Coronary artery (tissue), 2 donors: ENCODE data around the gene PAX3.

Source experiments
- DNase-seq: peaks from one replicate; pipeline ENCODE4 v3.0.0-alpha.2; 2017; ENCODE audit warnings: low spot score
- H3K27ac ChIP-seq, 2 donors: fragments of 200-600 bp; sonication (generic); one replicate each; pipeline ENCODE4 v1.5.1; 2016 to 2019
- H3K4me3 ChIP-seq: fragments of 200-600 bp; sonication (generic); 2 replicates; pipeline ENCODE4 v1.5.1; 2016; ENCODE audit warnings: mild to moderate bottlenecking, moderate library complexity
- CTCF ChIP-seq: fragments of 200-600 bp; sonication (generic); IDR thresholded peaks from one replicate; pipeline ENCODE4 v1.5.1; 2019; ENCODE audit warnings: antibody characterized with exemption

Gene PAX3

DNA sequence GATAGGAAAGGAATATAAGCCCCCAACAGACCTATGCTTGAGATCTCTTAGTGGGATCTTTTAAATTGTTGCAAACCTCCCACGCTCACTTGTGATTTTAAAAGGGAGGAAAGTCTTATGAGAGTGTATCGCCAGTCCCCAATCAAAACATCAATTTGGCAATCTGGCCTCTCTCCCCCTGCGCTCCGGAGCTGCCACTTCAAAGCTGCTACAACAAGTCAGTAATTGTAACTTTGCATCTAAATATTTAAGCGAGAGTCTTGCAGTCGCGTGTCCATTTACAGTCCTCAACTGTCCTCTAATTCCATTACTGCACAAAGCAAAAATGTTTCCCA, 8.4 kb downstream of the PAX3 start:
- no peak overlapping the region for H3K4me3 ChIP-seq
- TF ChIP-seq CTCF: no peak
- no peak overlapping the region for H3K27ac ChIP-seq
- no peak for DNase-seq

DNA sequence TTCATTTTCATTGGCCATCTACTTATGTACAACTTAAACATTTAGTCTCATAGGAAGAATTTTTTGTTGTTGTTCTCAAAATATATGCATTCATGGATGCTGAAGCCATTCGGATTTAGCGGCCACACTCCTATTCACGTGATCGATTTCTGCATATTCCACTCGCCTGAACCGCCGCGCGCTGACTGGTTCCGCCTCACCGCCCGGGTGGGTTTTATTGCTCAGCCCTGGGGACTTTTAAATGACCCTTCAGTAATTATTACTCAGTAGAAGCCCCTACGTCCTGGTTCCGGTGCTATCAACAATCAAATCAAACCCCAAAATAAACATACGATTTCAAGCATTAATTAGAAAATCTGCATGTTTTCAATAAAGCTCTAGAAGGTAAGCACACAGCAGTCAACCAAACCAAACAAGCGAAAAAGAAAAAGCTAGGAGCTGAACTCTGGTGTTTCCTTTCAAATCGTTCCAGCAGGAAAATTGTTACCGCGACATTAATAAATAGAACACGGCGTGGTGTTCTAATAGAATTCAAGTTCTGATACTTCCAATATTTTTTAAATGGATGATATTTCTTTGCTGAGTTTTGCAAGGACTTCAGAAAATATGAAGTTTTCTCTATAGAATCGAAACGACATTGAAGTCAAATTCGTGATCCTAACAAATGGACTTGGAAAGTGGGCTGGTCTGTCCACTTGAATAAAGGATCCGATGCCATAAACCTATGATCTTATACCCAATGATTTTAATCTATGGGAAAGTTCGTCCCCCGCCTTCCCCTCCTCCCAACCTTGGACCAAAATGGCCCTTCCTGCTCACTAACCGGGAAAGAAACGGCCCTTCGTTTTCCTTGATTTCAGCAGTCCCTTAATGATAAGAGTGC, 9.3 kb downstream of the PAX3 start:
- Histone ChIP-seq H3K4me3 (no peak overlapping the region), H3K27ac (no peak overlapping the region)
- TF ChIP-seq CTCF: no peak
- DNase-seq: no peak

- Histone ChIP-seq H3K4me3 (no peak overlapping the region), H3K27ac (no peak overlapping the region)
- no peak for TF ChIP-seq CTCF
- DNase-seq: no peak
Measured at GRCh38 chr2:222288590-222289277, 10.1 kb downstream of the PAX3 start.

GRCh38 chr2:222287862-222288479, 10.8 kb downstream of the PAX3 start:
- H3K27ac ChIP-seq: no peak overlapping the region
- no peak overlapping the region for H3K4me3 ChIP-seq
- DNase-seq: no peak
- TF ChIP-seq CTCF: no peak

GRCh38 chr2:222284466-222284865, 14.3 kb downstream of the PAX3 start:
- Histone ChIP-seq H3K4me3 (no peak overlapping the region), H3K27ac (no peak overlapping the region)
- no peak for TF ChIP-seq CTCF
- DNase-seq: no peak

DNA sequence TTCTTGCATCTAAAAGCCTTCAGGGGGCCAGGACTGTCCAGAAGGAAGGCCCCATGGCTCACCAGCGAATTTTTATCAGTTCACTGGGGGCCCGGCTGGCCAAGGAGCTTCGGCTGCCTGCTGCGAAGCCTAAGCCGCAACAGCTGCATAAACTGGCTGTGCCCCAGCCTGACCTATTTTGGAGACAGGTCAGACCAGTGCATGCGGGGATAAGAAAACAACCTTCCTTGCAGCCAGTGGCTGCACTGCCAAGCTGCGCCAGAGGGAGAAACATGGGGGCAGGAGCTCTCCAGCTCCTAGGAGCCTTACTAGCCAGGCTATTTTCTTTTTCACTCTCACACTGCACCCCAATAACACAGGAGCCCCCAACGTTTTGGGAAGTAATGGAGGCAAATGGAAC, 15.2 kb downstream of the PAX3 start:
- DNase-seq: no peak
- Histone ChIP-seq H3K4me3 (no peak overlapping the region), H3K27ac (no peak overlapping the region)

More for the DNA sequence above, 15.2 kb downstream of the PAX3 start:
- no peak for TF ChIP-seq CTCF
